GM19240 (cell line): ENCODE measurements around the gene TSC22D2.
A peak's percentile ranks its signal among the peaks of the same experiment; 100 is the strongest.

ENCODE experiments used
- DNase-seq: peaks from one replicate; pipeline ENCODE4 v3.0.0; 2011; ENCODE audit warnings: low spot score; ENCODE audit not compliant: insufficient read length

TSC22D2 gene

DNA sequence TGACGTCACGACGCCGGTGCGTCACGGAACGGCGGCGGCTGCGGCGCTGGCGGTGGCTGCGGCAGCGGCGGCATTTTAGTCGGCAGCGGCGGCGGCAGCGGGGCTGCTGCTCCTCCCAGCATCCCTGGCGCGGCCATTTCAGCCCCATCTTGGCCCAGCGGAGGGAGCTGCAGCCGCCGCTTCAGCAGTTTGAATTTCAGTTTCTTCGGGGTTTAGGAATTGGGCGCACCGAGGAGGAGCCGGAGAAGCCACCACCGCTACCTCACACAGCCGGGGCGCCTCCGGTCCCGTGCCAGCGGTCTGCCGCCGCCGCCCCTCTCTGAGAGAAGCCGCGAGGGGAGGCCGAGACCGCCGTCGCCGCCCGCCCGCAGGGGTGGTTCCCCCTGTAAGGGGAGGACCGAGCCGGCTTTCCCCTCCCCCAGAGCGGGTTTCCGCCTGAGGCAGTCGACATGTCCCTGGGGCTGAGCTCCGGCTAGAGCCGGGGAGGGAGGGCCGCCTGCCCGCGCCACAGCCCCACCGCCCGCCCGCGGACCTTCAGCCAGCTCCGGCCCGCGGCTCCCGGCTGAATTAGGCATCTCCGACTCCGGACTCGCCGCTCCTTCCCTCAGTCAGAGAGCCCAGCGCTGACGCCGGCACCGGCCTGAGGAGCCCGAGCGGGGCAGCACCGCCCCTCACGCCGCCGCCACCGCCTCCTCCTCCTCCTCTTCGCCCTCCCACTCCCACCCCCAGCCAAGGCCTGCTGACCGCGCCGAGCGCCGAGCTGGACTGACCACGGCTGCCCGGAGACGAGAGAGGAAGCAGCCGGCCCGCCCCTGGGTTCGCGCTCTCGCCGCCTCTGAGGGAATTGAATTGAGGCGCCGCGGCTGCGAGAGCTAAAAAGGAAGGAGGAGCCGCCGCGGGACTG lies at the start of gene TSC22D2:
TSS of gene TSC22D2 (plus strand) at position 78 of the 904 bp plus-strand sequence. CDS start 1,053 bp downstream, outside the sequence.
- DNase-seq = peak; percentile 45

DNA sequence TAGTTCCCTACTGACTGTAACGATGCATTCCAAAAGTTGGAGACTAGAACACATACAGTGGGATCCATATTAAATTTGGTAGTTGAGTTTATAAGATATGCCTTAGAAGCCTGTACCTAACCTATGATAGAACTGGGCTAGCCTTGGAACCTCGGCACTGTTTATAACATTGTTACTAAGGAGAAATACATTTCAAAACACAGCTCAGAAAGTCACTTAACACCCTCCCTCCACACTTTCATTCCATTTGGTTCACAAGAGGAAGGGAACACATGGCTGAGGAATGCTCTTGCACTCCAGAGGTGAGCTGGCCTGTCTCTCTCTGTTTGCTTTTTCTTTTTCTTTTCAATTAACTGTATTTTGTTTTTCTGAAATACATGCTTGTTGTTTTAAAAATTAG lies 48.7 kb upstream of the TSC22D2 start:
- DNase-seq = no peak

DNA sequence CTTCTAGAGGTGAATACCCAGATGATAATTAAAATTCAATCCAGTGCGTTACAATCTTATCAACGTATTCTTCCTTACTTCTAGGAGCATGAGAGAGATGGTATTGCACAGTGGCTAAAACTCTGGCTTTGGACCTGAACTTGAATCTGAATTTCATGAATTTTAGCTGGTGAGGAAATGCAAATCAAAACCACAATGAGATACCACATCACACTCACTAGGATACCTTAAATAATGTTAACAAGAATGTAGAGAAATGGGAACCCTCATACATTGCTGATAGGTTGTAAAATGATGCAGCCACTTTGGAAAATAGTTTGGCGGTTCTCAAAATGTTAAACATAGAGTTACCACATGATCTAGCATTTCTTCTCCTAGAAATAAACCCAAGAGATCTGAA lies 47.1 kb upstream of the TSC22D2 start:
- DNase-seq = no peak

DNA sequence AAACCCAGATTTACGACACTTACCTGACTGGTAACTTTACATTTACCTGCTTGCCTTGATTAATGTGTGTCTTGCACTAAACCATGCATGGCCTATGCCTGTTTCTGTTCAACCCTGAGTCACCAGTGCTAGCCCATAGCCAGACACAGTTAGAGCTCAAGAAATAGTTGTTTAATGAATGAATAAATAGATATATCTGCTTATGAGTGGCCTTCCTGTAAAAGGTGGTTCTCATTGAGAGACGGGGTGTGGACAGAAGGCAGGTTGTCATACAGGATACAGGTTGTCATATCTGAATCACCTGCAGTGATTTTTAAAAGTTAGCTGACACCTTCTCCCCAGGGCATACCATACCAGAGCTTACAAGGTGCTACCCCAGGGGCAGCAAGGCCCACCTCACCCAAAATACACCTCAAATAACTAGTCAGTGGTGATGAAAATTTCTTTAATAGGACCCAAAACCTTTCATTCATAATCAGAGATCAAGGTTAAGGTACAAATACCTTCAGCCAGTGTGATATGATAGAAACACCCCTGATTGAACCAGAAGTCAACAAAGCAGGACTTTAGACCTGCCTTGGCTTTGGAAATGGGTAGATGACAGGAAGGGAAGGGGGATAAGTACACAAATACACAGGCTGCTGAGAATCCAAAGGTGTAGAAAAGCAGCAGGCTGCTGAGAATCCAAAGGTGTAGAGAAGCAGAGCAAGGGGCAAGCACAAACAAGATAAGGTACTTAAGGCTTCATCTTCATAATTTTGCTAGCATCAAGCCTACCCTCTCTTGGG lies 45.4 kb upstream of the TSC22D2 start:
- DNase-seq = no peak

DNA sequence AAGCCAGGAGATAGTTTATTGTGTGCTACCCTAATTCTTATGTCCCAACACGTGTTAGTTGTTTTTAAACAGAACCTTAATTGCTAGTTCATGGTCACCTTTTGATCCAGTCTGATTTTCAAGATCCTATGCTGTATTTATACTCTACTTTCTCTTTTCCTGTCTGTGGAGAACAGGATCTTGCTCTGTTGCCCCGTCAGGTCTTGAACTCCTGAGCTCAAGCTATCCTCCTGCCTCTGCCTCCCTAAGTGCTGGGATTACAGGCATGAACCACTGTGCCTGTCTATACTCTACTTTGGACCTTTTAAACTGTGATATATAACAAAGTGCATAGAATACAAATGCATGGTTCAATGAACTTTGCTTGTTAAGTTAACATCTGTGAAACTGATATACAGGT lies 44.7 kb upstream of the TSC22D2 start:
- no peak for DNase-seq

DNA sequence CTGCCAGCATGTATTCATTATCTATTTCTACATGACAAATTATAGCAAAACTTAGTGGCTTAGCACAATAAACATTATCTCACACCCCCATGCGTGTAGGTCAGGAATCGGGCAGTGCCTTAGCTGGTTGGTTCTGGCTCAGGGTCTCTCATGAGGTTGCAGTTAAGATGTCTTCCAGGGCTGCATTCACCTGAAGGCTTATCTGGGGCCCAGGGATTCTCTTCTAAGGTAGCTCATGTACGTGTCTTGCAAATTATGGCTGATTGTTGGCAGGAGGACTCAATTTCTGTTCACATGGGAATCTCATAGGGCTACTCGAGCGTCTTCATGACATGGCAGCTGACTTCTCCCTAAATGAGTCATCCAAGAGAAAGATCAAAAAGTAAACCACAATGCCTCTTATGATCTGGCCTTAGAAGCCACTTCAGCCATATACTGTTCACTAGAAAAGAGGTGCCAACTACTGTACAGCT lies 42.9 kb upstream of the TSC22D2 start:
- no peak for DNase-seq

DNA sequence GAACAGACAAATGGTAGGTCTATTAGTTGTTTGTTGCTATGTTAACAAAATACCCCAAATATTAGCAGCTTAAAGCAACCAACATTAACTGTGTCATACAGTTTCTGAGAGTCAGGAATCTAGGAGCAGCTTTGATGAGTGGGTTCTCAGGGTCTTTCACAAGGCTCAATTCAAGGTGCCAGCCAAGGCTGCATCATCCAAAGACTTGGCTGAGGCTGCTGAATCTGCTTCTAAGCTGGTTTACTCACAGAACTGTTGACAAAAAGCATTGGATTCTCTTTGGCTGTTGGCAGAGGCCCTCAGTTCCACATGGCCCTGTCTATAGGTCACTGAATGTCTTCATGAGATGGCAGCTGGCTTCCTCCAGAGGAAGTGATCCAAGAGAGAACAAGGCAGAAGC lies 40.3 kb upstream of the TSC22D2 start:
- no peak for DNase-seq

DNA sequence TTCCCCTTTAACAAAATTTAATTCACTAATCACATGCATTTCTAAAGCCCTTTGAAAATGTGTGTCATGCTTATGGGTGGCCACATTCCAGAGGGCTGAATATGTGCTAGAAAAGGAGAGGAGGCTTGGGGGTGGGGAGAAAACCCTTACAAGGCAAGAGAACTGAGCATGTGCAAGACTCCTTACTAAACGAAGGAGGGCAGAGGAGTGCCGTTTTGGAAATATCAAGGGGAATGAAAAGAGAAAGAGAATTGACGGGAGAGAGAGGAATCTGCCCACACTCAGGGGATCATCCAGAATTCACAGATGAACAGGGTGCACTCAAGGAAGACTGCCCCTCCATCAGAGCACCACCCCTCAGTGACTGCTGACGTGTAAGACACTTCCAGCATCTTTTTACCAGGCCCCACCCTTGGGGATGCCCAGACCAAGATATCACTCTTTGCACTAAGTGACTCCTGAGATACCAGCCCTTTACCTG lies 37.9 kb upstream of the TSC22D2 start:
- no peak for DNase-seq

DNA sequence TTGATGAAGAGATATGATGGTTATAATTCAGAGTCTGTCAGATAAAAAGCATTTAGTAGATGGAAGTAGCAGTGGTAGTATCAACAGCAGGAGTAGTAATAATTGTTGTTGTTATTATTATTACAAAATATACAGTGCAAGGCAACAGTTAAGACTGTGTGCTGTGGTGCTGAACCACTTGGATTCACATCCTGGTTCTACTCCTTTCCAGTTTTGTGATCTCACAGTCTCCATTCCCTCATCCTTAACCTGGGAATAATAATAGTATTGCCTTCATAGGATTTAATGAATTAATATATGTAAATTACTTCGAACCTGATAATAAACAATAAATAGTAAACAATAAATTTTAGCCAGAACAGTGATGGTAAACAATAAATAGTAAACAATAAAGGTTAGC lies 37.1 kb upstream of the TSC22D2 start:
- DNase-seq = no peak

DNA sequence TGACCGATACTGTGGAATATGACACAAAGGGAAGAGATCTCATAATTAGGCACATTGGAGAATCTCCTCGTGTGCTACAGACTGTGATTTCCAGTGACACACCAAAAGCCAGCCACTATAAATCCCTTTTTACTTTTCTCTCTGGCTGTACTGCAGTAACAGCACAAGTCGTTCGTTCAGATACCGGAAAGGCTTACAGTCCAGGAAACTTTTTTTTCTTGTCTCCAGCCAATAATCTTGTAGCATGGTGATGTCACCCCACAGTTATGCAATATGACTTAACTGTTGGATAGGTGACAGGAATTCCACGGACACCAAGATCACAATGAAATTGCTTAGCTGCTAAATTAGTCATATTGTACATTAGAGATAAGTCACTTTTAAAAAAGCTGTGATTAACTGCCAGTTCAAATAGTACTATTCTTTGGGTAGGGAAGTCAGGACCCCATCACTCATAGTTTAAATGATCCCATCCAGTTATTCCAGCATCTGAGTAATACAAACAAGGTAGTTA lies 36.3 kb upstream of the TSC22D2 start:
- DNase-seq = no peak

DNA sequence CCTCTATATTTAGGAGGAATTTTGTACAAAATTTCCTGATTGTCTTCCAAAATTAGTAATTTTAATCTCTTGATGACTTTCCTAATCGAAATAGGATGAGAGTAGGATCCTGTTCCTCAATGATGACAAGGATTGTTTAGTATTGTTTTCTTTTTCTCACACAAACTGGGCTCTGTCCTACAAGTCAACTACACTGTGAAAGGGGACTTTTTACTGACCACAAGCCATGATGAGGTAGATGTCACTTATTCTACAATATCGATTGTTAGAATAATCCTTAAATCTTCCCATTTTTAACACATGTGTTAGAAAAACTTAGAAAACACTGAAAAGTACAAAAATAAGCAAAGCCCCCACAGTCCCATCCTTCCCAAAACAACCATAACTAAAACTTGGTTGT lies 35.8 kb upstream of the TSC22D2 start:
- no peak for DNase-seq

DNA sequence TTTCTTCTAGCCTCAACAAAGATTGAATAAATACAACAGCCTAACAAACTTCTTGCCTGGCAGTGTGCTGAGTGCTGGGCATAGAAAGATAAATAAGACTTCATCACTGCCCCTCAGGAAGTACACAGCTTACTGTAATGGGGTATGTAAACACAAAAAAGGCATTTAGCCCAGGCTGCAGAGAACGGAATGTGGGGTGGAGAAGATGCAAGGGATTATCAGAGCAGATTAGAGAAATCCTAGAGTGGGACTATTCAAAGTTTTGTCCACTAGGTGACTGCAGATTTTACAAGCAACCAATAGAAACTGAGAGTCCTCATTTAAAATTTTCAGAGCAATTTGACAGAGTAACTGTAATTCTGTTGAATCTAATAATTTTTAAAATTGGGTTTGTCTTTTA lies 35.4 kb upstream of the TSC22D2 start:
- no peak for DNase-seq

DNA sequence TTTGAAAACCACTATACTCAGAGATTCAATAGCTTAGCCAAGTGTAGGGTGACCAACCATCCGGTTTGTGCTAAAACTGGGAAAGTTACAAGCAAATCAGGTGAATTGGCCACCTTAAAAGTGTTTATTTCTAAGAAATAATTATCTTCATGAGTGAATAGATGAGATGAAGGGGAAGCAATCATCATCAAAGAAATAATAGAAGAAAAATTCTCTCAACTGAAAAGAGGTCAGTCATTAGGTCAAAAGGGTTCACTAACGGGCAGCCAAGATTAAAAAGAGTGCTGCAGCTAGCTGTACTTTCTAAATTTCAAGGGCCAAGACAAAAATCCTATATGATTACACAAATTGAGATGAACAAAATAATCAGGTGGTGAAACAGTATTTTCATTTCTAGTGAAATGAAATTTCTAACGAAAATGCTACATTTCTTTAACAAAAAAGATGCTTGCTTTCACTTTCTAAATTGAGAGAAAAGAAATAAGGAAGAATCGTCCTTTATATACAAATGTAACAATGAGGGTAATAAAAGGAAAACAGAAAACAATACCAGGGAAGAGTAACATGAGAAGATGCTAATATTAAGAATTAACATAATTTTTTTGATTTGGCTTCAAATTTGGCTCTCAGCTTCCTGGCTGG lies 34.7 kb upstream of the TSC22D2 start:
- DNase-seq = no peak

DNA sequence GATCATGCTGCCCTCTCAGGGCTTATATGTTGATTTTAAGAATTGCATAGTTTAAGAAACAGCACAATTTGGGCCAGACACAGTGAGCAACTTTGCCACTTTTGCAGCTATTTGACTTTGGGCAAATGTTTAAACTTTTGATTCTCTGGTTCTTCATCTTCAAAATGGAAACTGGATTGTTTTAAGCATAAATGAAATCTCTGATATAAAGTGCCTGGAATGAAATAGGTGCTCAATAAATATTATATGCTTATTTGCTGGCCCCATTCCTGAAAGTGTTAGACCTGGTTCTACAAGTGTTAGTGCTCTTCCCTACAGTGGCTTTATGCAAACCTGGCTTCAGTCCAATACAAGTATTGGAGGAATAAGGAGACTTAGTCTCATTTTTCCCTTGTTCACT lies 33.1 kb upstream of the TSC22D2 start:
- no peak for DNase-seq

DNA sequence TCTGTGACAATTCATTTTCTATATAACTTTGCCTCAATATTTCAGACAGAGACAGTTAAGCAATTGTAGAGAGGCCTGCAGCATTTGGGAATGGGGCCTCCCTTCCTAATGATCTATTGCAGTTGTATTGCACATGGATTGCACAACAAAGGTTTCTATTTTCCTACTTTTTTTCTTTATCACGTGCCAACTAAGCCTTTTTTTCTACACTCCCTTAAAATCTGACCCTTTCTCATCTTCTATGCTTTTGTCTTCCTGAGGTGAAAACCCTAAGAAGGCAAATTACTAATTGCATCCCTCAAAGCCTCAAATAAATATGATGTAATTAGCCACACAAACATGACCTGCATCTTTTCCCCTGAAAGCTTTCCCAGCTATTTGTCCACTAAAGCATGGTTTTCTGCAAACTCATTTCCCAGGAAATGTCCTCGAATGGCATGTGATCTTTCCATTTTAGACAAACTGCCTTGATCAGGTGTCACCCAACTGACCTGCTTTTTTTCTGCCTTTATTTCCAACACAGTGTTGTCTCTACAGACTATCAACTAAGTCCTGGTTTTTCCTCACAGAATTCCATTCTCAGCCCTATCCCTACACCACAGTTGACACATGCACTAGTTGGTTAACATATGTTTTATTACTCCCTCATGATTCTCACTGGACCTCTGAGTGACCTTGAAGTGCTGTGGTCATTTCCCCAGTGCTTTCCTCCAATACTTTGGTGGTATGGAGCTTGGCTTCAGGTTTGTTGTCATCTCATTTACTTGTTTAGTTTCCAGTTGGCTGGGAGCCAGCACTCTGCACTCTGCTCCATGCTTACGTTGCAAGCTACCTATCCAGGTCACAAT lies 31.9 kb upstream of the TSC22D2 start:
- DNase-seq = no peak

DNA sequence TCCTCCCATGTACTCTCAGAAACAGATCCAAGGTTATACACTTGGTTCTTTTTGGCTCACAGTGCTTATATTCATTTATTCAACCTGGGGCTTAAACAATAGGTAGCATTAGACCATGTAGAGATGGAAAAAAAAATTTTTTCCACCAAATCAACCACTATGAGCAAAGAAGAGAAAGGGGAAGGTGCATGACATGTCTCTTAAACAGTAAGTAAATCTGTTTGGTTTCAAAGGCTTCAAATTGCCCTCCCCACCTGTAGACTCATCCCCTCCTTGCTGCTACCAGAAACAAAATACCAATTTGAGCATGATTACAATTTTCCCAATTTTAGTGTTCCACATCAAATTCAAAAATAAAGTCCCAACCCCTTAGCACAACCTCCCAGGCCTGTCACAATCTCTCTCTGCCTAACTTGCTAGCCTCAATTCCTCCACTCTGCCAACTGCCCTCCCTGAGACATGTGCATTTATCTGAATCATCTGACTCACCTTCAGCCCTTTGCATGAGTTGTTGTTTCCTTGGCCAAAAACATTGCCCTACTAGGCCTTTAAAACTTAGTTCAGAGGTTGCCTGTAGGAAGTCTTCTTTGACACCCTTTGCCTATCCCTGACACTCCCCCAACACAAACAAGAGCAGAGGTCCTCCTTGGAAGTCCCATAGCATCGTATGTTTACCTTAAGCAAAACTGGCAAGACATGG lies 30.3 kb upstream of the TSC22D2 start:
- DNase-seq = no peak

DNA sequence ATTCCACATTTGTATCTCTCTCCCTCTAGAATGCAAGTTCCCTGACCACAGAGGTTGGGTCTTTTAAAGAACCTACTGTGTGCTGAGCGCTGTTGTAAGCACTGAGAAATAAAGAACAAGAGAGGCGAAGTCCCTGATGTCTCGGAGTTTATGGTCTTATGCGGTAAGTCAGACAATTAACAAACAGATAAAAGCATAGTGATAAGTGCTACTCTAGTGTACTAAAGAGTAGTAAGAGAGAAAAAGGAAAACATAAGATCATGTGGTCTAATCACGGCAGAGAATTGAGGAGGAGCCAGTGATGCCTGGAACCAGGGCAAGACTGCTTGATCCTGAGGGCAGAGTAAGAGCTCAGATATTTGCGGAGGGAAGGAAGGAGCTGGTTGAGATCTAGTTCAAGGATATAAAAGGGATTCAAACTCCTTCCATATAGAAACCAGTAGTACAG lies 29.8 kb upstream of the TSC22D2 start:
- DNase-seq = no peak

DNA sequence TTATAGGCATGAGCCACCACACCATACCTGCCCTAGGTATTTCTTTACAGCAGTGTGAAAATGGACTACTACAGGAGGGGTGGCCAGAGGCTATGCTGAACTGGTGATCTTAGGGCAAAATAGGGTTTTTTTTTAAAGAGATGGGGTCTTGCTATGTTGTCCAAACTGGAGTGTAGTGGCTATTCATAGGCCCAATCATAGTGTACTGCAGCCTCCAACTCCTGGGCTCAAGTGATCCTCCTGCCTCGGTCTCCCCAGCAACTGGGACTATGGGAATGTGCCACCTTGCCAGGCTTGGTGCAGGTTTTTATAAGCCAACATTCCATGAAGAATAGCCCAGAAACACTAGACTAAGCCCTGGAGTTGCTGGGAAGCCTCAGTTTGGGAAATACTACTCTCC lies 28.6 kb upstream of the TSC22D2 start:
- DNase-seq = no peak

DNA sequence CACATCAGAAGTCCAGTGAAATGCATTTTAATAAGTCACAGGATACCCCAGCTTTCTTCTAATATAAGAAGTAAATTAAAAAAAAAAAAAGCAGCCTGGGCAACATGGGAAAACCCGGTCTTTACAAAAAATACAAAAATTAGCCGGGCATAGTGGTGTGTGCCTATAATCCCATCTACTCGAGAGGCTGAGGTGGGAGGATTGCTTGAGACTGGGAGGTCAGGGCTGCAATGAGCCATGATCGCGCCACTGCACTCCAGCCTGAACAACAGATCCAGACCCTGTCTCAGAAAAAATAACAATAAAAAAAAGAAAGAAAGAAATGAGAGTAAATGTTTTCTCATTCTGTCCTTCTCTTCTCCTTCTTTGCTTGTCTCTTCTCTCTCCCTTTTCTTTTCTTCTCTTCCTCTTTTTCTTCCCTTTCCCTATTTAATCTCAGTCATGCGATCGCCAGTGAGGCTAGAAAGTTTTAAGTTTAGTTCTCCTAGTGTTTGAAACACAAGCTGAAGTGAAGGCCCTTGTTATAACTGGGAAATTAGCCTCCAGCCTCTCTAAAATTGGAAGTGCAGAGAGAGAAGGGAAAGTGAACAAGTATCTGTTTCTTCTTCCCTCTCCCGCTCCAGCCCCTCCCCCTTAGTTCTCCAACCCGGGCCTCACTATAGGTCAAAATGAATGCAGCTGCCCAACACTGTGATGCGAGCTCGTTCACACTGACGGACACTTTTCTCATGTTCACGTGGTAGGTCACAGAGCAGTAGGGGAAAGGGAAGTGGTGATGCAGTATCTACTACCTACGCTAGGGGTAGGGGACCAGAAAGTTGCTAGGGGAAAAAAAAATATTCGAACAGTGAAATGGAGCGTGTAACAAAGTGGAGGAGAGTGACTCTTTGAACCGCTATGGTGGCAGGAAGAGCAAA lies 23.5 kb upstream of the TSC22D2 start:
- DNase-seq = peak; percentile 51
